ENCODE results near the gene VSIG10L2. TPM values are rescaled to one million over a fixed set of nuclear protein-coding genes. Genes with fewer than 3 reads are reported as not detected.

Gene VSIG10L2
- polyA plus RNA-seq, 1 donor: not detected

DNA sequence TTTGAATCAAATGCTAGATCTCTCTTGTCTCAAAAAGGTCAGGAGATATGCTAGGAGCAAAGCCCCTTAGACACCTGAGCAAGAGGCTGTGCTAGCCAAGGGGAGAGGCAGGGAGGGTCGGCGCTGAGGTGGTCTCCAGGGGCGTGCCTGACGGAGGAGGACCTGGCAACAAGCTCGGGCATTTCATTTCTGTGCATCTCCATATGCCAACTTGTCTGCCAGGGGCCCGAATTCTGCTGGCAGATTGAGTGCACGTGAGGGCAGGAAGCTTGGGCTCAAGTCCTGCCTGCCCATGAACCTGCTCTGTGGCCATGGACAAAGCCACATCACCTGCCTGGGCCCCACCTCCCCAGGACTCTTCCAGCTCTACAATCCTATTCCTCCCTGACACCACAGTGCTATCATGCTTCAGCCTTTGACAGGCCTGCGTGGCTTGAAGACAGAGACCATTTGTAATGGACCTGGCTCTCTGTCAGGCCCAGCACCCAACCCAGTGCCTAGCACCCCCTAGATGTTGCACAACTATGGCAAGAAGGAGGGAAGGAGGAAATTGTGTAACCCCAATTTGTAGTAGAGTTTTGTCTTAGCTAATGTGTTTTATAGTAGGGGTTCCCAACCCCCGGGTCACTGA lies 16.3 kb upstream of the VSIG10L2 start:
- peaks cover 14% of the 10 kb centered on the region for H3K4me1 ChIP-seq (ENCODE audit: control insufficient read depth, insufficient read depth, low read length)
- no peak for DNase-seq
- no peaks in the 10 kb centered on the region for H3K9me3 ChIP-seq (ENCODE audit: control insufficient read depth, low read depth, low read length)
- no peak overlapping the region for H3K27ac ChIP-seq (ENCODE audit: low read length)
- WGBS (ENCODE audit: insufficient coverage, low lambda C conversion rate): no CpG with 5 or more reads among the region's 9 CpGs
- H3K36me3 ChIP-seq (ENCODE audit: control insufficient read depth, insufficient read depth, low read length): no peaks in the 10 kb centered on the region
- no peaks in the 10 kb centered on the region for H3K27me3 ChIP-seq (ENCODE audit: control insufficient read depth, insufficient read depth, low read length)
- H3K4me3 ChIP-seq (ENCODE audit: low read length): no peak overlapping the region

DNA sequence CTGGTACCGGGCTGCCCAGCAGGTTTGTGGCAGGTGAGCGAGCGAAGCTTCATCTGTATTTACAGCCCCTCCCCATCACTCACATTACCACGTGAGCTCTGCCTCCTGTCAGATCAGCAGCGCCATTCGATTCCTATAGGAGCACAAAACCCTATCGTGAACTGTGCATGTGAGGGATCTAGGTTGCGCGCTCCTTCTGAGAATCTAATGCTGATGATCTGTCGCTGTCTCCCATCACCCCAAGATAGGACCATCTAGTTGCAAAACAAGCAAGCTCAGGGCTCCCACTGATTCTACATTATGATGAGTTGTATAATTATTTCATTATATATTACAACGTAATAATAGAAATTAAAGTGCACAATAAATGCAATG lies 15.8 kb upstream of the VSIG10L2 start:
- Histone ChIP-seq H3K4me3 (ENCODE audit: low read length) (no peak overlapping the region), H3K27ac (ENCODE audit: low read length) (no peak overlapping the region), H3K4me1 (ENCODE audit: control insufficient read depth, insufficient read depth, low read length) (peaks cover 9% of the 10 kb centered on the region), H3K36me3 (ENCODE audit: control insufficient read depth, insufficient read depth, low read length) (no peaks in the 10 kb centered on the region), H3K9me3 (ENCODE audit: control insufficient read depth, low read depth, low read length) (no peaks in the 10 kb centered on the region), H3K27me3 (ENCODE audit: control insufficient read depth, insufficient read depth, low read length) (no peaks in the 10 kb centered on the region)
- DNase-seq: no peak
- 90% methylated on average over 2 of the region's 11 CpGs for WGBS (ENCODE audit: insufficient coverage, low lambda C conversion rate)

DNA sequence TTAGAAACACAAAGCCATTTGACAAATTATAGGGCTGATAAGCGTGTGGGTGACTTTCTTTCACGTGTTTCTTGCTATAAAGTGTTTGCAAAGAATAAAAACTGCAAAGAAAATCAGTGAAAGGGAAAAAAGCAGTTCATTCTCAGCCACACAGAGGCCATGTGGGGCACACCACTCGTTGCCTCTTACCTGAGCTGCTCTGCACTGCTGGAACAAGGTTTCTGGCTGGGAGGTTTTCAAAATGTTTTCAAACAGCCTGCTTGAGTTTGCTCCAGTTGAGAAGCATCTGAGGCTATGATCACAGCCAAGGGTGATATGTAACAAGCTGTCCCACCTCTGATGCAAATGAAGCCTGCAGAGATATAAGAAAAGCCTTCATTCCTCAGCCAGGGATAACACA lies 14.7 kb upstream of the VSIG10L2 start:
- WGBS (ENCODE audit: insufficient coverage, low lambda C conversion rate): 91% methylated on average over 2 of the region's 3 CpGs
- H3K27me3 ChIP-seq (ENCODE audit: control insufficient read depth, insufficient read depth, low read length): no peaks in the 10 kb centered on the region
- H3K4me1 ChIP-seq (ENCODE audit: control insufficient read depth, insufficient read depth, low read length): no peaks in the 10 kb centered on the region
- no peaks in the 10 kb centered on the region for H3K9me3 ChIP-seq (ENCODE audit: control insufficient read depth, low read depth, low read length)
- no peak overlapping the region for H3K4me3 ChIP-seq (ENCODE audit: low read length)
- DNase-seq: no peak
- no peak overlapping the region for H3K27ac ChIP-seq (ENCODE audit: low read length)
- H3K36me3 ChIP-seq (ENCODE audit: control insufficient read depth, insufficient read depth, low read length): no peaks in the 10 kb centered on the region

DNA sequence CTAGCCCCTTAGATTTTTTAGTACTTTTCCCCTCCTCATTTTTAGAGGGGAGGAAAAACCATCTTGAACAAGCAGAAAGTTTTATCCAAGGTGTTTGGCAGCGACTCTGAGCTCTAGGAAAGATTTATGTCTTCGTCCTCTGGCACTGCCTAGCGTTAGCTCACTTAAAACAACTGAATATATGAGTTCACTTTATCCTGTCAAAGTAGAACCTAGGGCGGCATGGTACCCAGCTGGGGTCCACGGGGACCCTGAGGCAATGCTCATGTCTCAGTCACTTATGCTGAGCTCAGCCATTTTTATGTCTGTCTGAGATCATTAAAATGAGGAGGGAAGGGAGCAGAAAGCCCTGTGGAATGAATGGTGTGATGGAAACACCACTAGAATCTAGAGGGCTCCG lies 14.2 kb upstream of the VSIG10L2 start:
- no CpG with 5 or more reads among the region's 6 CpGs for WGBS (ENCODE audit: insufficient coverage, low lambda C conversion rate)
- DNase-seq: no peak
- H3K9me3 ChIP-seq (ENCODE audit: control insufficient read depth, low read depth, low read length): no peaks in the 10 kb centered on the region

DNA sequence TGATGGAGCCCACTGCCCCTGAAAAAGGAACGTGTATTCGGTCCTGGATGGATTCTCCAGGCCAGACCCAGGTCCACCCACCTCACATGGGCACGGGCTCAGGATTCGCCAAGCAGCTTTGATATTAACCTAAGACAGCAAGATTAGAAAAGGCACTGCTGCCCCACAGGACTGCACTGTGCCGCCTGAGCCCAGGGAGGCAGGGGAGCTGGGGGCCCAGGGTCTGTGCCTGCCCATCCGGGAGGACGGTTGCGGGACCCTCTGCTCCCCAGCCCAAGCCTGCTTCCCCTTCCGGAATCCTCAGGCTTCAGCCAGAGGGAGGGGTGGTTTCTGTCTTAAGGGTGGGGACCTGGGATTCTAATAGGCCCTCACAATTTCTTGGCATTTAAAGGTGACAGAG lies 13.5 kb upstream of the VSIG10L2 start:
- Histone ChIP-seq H3K4me1 (ENCODE audit: control insufficient read depth, insufficient read depth, low read length) (no peaks in the 10 kb centered on the region), H3K27me3 (ENCODE audit: control insufficient read depth, insufficient read depth, low read length) (no peaks in the 10 kb centered on the region), H3K4me3 (ENCODE audit: low read length) (no peak overlapping the region), H3K27ac (ENCODE audit: low read length) (no peak overlapping the region), H3K36me3 (ENCODE audit: control insufficient read depth, insufficient read depth, low read length) (no peaks in the 10 kb centered on the region), H3K9me3 (ENCODE audit: control insufficient read depth, low read depth, low read length) (no peaks in the 10 kb centered on the region)
- no peak for DNase-seq
- WGBS (ENCODE audit: insufficient coverage, low lambda C conversion rate): no CpG with 5 or more reads among the region's 9 CpGs

More for the DNA sequence above, 14.2 kb upstream of the VSIG10L2 start:
- H3K27ac ChIP-seq (ENCODE audit: low read length): no peak overlapping the region
- no peaks in the 10 kb centered on the region for H3K4me1 ChIP-seq (ENCODE audit: control insufficient read depth, insufficient read depth, low read length)
- no peaks in the 10 kb centered on the region for H3K27me3 ChIP-seq (ENCODE audit: control insufficient read depth, insufficient read depth, low read length)
- H3K4me3 ChIP-seq (ENCODE audit: low read length): no peak overlapping the region
- no peaks in the 10 kb centered on the region for H3K36me3 ChIP-seq (ENCODE audit: control insufficient read depth, insufficient read depth, low read length)

DNA sequence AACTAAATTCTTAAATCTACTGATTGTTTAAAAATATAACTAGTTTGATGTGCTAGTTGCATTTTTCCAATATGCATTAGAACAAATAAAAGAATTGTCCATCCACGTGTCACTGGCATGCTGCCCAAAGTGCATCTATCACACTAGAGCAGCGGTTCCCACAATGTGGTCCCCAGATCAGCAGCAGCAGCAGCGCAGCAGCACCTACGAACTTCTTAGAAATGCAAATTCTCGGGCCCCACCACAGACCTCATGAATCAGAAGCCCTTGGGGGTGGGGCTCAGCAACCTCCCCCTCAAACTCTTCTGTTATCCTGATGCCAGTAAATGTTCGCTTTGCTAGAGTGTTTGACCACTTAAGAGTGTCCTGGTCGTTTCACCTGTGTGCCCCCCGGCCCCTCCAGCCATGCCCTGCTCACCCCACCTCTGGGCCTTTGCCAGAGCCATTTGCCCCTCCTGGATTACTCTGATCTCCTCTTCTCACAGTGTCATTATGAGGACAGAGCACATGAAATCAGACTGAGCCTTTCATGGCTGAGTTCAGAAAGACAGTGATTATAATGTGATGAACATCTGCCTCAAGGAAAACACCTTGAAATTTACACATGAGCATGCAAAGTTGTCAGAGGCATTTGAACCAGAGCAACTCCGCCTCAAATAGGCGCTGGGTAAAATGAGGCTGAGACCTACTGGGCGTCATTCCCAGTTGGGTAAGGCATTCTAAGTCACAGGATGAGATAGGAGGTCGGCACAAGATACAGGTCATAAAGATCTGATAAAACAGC lies 12.6 kb upstream of the VSIG10L2 start:
- H3K9me3 ChIP-seq (ENCODE audit: control insufficient read depth, low read depth, low read length): no peaks in the 10 kb centered on the region
- no CpG with 5 or more reads among the region's 12 CpGs for WGBS (ENCODE audit: insufficient coverage, low lambda C conversion rate)
- no peaks in the 10 kb centered on the region for H3K36me3 ChIP-seq (ENCODE audit: control insufficient read depth, insufficient read depth, low read length)
- H3K27ac ChIP-seq (ENCODE audit: low read length): no peak overlapping the region
- no peak overlapping the region for H3K4me3 ChIP-seq (ENCODE audit: low read length)
- no peaks in the 10 kb centered on the region for H3K27me3 ChIP-seq (ENCODE audit: control insufficient read depth, insufficient read depth, low read length)
- no peaks in the 10 kb centered on the region for H3K4me1 ChIP-seq (ENCODE audit: control insufficient read depth, insufficient read depth, low read length)
- DNase-seq: no peak

DNA sequence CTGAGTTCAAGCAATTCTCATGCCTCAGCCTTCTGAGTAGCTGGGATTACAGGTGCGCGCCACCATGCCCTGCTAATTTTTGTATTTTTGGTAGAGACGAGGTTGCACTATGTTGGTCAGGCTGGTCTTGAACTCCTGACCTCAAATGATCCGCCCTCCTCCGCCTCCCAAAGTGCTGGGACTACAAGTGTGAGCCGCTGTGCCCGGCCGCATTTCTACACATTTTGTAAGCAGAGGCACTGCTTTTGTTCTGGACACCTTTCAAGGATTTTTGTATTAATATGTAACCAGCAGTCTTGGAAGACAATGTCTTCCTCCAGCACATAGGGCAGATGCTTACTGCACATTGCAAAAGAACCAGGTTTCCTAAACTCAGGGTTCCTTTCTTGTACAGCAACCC lies 11.4 kb upstream of the VSIG10L2 start:
- H3K9me3 ChIP-seq (ENCODE audit: control insufficient read depth, low read depth, low read length): no peaks in the 10 kb centered on the region
- no peak overlapping the region for H3K27ac ChIP-seq (ENCODE audit: low read length)
- DNase-seq: no peak
- WGBS (ENCODE audit: insufficient coverage, low lambda C conversion rate): no CpG with 5 or more reads among the region's 8 CpGs
- no peaks in the 10 kb centered on the region for H3K27me3 ChIP-seq (ENCODE audit: control insufficient read depth, insufficient read depth, low read length)
- H3K4me1 ChIP-seq (ENCODE audit: control insufficient read depth, insufficient read depth, low read length): no peaks in the 10 kb centered on the region
- no peaks in the 10 kb centered on the region for H3K36me3 ChIP-seq (ENCODE audit: control insufficient read depth, insufficient read depth, low read length)
- H3K4me3 ChIP-seq (ENCODE audit: low read length): no peak overlapping the region

DNA sequence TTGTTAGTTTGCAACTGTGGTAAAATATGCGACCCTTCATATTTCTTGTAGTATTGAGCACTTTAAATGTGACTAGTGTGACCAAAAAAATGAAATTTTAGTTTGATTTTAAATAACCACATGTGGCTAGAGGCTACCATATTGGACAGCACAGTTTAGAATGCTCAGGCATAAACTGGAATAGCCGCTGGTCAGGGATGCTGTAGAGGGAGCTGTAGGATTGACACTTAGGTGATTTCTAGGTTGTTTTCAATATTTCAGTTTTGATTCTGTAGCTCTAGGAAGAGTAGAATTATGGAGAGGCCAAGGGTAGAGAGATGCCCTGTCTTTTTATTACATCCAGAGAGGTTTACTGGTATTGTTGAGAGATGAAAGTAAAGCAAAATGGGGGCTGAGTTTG lies 10.8 kb upstream of the VSIG10L2 start:
- DNase-seq: no peak
- Histone ChIP-seq H3K4me1 (ENCODE audit: control insufficient read depth, insufficient read depth, low read length) (no peaks in the 10 kb centered on the region), H3K27ac (ENCODE audit: low read length) (no peak overlapping the region), H3K9me3 (ENCODE audit: control insufficient read depth, low read depth, low read length) (no peaks in the 10 kb centered on the region), H3K27me3 (ENCODE audit: control insufficient read depth, insufficient read depth, low read length) (no peaks in the 10 kb centered on the region), H3K4me3 (ENCODE audit: low read length) (no peak overlapping the region), H3K36me3 (ENCODE audit: control insufficient read depth, insufficient read depth, low read length) (no peaks in the 10 kb centered on the region)
- 100% methylated on average over 1 of the region's 2 CpGs for WGBS (ENCODE audit: insufficient coverage, low lambda C conversion rate)

DNA sequence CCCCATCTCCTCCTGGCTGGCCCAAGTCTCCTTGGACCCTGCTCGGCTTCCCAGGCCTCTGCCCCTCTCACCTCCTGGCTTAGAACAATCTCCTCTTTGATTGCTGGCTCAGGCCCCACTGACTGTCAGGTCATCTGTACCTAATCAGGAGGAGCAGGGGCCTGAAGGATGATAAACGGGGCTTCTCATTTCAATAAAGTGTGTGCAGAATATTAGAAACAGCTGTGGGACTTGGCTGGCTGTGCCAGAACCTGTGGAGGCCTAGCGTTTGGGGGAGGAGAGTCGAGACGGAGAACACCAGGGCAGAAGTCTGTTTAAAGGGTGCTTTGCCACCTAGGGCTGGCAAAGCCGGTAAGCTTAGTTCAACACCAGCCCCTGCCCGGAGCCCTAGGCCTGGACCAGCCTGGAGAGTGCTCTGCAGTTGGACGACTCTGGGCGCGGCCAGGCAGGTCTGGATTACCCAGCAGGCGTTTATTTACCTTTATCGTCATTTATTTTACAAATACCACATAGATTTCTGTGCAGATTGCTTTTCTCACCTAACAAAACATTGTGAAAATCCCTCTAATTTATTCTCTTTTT lies 10.1 kb upstream of the VSIG10L2 start:
- H3K27ac ChIP-seq (ENCODE audit: low read length): no peak overlapping the region
- 49% methylated on average over 2 of the region's 12 CpGs for WGBS (ENCODE audit: insufficient coverage, low lambda C conversion rate)
- no peak for DNase-seq

DNA sequence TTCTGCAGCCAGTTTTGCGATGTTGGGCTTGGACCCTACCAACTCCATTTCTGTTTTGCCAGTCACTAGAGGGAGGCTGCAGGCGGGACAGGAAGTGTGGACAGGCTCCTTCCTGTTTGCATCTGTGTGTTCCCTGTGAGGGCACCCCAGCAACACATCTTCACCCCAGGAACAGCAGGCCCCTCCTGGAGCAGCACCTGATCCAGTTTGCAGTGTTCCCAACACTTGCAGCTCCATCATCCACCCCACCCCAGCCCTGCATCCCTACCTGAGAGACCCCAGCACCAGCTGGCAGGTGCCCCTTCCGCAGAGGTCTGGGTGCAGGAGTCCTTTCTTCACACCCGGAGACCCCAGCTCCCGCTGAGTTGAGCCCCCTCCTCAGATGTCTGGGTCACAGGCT lies 7.4 kb upstream of the VSIG10L2 start:
- Histone ChIP-seq H3K27ac (ENCODE audit: low read length) (no peak overlapping the region), H3K4me1 (ENCODE audit: control insufficient read depth, insufficient read depth, low read length) (peaks cover 5% of the 10 kb centered on the region), H3K9me3 (ENCODE audit: control insufficient read depth, low read depth, low read length) (no peaks in the 10 kb centered on the region), H3K36me3 (ENCODE audit: control insufficient read depth, insufficient read depth, low read length) (no peaks in the 10 kb centered on the region), H3K27me3 (ENCODE audit: control insufficient read depth, insufficient read depth, low read length) (no peaks in the 10 kb centered on the region), H3K4me3 (ENCODE audit: low read length) (no peak overlapping the region)
- no peak for DNase-seq
- no CpG with 5 or more reads among the region's 5 CpGs for WGBS (ENCODE audit: insufficient coverage, low lambda C conversion rate)

More for the DNA sequence above, 10.1 kb upstream of the VSIG10L2 start:
- no peak overlapping the region for H3K4me3 ChIP-seq (ENCODE audit: low read length)
- H3K4me1 ChIP-seq (ENCODE audit: control insufficient read depth, insufficient read depth, low read length): no peaks in the 10 kb centered on the region
- no peaks in the 10 kb centered on the region for H3K9me3 ChIP-seq (ENCODE audit: control insufficient read depth, low read depth, low read length)
- no peaks in the 10 kb centered on the region for H3K36me3 ChIP-seq (ENCODE audit: control insufficient read depth, insufficient read depth, low read length)
- H3K27me3 ChIP-seq (ENCODE audit: control insufficient read depth, insufficient read depth, low read length): no peaks in the 10 kb centered on the region
